GM04503 (cell line): ENCODE results near the gene PCDHGC3.

Source experiments
- DNase-seq: peaks from one replicate; pipeline ENCODE4 v3.0.0-alpha.2; 2012; ENCODE audit warnings: low read depth

Gene PCDHGC3

DNA sequence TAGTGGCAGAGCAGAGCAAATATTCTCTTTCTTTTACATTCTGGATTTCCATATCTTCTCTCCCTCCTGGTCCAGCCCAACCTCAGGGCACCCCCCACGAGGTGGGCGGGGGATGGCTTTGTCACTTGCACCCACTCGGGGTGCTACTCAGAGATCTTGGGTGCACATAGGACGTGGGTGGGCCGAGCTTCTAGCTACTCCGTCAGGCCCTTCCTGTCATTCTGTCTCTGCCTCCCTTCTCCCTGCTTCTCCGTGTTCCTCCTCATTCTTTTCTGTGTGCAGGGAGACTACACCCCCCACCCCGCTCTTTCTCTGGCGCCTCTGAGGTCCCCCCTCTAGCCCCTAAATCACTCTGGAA, 32.7 kb downstream of the PCDHGC3 start:
- no peak for DNase-seq

- DNase-seq, result peak; percentile 93
Measured at GRCh38 chr5:141508798-141509611, 33.2 kb downstream of the PCDHGC3 start.

- DNase-seq, result no peak
Measured at GRCh38 chr5:141510160-141510559, 34.4 kb downstream of the PCDHGC3 start.

DNA sequence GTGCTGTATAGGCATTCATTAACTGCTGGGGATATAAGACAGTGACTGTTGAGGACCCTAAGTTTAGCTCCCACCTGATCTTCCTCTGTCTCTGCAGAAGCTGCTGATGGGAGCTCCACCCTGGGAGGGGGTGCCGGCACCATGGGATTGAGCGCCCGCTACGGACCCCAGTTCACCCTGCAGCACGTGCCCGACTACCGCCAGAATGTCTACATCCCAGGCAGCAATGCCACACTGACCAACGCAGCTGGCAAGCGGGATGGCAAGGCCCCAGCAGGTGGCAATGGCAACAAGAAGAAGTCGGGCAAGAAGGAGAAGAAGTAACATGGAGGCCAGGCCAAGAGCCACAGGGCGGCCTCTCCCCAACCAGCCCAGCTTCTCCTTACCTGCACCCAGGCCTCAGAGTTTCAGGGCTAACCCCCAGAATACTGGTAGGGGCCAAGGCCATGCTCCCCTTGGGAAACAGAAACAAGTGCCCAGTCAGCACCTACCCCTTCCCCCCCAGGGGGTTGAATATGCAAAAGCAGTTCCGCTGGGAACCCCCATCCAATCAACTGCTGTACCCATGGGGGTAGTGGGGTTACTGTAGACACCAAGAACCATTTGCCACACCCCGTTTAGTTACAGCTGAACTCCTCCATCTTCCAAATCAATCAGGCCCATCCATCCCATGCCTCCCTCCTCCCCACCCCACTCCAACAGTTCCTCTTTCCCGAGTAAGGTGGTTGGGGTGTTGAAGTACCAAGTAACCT, 35.3 kb downstream of the PCDHGC3 start:
- DNase-seq, result no peak

GRCh38 chr5:141511771-141512325, 36.1 kb downstream of the PCDHGC3 start:
- DNase-seq, result no peak

DNA sequence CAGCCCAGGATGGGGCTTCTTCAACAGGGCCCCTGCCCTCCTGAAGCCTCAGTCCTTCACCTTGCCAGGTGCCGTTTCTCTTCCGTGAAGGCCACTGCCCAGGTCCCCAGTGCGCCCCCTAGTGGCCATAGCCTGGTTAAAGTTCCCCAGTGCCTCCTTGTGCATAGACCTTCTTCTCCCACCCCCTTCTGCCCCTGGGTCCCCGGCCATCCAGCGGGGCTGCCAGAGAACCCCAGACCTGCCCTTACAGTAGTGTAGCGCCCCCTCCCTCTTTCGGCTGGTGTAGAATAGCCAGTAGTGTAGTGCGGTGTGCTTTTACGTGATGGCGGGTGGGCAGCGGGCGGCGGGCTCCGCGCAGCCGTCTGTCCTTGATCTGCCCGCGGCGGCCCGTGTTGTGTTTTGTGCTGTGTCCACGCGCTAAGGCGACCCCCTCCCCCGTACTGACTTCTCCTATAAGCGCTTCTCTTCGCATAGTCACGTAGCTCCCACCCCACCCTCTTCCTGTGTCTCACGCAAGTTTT, 36.7 kb downstream of the PCDHGC3 start:
- DNase-seq, result no peak

- no peak for DNase-seq
Measured at GRCh38 chr5:141512911-141513626, 37.3 kb downstream of the PCDHGC3 start.

- DNase-seq, result peak; percentile 78
Measured at GRCh38 chr5:141513627-141514329, 38.0 kb downstream of the PCDHGC3 start.

- DNase-seq, result peak; percentile 68
Measured at GRCh38 chr5:141514330-141515133, 38.8 kb downstream of the PCDHGC3 start.

- no peak for DNase-seq
Measured at GRCh38 chr5:141515141-141515540, 39.4 kb downstream of the PCDHGC3 start.

DNA sequence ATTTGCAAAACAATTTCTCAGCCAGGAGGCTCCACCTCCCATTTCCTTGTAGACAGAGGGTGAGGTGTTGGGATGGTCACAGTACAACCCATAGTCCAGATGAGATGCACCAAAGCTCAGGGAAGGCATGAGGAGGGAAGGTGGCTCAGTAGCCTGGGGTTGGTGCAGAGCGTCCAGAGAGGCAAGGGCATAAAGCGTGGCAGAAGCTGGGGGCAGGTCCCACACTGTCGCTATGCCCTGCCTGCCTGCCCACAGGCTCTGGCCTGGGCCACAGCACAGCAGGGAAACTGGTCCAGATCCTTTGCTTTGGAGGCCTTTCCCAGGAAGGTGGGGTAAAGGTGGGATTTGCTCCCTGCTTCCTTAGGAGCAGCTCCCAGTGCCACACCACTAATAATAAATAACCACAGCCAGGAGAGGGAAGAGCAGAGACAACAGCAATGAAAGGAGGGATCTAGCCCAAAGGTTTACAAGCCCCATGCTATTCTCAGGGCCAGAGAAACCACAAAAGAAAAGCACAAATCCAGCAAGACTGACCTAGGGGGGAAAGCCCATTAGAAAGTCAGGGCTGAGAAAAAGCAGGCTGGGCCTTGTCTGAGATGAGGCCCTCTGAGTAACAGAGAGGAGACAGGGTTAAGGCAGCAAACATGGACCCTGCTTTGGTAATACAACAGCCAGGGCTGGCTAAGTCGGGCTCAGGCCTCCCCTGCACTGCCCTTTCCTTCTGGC, 40.3 kb downstream of the PCDHGC3 start:
- no peak for DNase-seq

DNA sequence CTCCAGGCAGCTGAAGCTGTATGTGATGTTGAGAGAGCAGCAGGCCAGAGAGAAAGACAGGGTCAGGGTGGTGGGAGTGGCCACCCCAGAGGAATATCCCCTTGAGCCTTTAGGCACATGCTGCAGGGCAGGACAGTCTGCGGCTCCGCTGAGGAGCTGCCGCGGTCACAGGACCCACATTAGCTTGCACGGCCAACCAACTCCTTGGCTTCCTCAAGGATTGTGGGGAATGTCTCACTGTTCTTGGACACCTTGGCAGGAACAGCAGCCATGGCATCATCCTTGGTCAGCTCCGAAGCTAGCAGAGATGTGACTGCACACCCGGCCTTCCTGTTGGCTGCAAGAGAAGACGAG, 40.9 kb downstream of the PCDHGC3 start:
- DNase-seq, result no peak

GRCh38 chr5:141517312-141517711, 41.5 kb downstream of the PCDHGC3 start:
- no peak for DNase-seq

DNA sequence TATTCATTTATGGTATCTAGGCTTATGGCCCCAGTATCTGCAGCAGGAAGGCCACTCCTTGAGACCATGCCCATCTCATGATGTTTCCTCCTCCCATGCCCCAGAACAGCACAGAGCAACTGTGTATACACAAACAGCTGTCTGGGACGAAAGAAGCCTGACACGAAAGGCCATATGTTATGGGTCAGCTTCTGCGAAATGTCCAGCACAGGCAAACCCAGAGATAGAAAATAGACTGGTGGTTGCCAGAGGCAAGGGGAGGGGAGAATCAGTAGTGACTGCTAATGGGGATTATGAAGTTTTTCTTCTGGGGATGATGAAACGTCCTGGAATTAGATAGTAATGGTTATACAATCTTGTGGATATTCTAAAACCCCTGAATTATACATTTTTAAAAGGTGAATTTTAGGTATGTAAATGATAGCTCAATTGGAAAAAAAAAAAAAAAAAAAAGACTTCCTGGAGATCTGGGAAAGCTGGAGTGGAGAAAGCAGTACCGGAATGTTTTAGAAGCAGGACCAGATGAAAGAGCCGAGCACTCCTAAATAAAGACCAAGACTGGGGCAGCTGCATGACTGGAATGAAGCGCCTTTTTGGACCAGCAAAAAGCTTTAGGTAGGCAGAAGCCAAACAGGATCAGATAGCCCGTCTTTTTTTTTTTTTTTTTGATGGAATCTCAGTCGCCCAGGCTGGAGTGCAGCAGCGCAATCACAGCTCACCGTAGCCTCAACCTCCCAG, 42.3 kb downstream of the PCDHGC3 start:
- DNase-seq, result no peak

DNA sequence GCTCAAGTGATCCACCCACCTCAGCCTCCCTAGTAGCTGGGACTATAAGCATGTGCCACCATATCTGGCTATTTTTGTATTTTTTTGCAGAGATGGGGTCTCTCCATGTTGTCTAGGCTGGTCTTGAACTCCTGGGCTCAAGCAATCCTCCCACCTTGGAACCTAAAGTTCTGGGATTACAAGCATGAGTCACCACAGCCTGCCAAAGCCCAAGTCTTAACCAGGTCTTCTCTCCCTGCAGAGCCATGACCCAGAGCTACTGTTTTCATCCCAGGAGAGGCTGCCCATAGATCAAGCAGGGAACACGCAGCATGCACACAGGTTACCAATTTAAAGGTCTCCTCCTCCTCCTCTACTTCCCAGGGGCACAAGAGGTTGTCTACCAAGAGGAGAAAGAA, 42.9 kb downstream of the PCDHGC3 start:
- DNase-seq, result no peak

DNA sequence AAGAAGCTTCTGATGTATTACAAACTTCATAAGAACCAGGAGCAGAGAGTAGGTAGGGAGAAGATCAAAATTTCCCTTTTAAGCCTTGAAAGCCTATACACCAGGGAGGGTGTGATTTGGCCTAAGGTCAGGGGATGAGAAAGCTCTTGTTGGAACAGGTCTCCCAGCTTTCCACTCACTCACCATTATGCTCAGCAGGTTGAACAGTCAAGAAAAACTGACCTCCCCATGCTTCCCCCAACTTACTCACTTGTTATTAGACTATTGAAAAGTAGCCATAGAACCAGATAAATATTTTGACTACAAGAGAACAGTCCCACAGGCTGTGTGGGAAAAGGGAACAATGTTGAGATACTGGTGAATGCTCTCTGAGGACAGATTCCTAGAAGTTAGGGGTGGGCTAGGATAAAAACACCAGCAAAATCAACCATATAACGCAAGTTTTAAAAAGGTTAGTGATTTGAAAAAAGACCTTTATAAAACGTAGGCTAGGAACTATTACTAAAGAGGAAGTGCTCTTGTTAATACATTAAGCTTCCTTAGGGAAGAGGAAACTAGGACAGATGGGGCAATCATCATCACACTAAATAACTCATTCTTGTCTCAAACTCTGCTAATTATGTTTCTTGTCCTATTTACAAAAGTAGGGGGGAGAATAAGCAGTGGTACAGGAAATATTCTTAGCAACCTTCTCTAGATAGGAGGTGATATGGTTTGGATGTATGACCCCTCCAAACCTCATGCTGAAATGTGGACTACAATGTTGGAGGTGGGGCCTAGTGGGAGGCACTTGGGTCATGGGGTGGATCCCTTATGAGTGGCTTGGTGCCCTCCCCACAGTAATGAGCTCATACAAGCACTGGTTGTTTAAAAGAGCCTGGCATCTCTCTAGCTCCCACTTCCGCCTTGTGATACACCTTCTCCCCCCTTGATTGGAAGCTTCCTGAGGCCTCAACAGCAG, 44.1 kb downstream of the PCDHGC3 start:
- no peak for DNase-seq

- peak; percentile 99 for DNase-seq
Measured at GRCh38 chr5:141521244-141521781, 45.5 kb downstream of the PCDHGC3 start.

- DNase-seq, result no peak
Measured at GRCh38 chr5:141522301-141522700, 46.5 kb downstream of the PCDHGC3 start.
